Fibroblast of peridontal ligament (primary cell): ENCODE measurements around the gene METTL17.
"Not testable (repeated sequence)": the region's sequence is repeated elsewhere in the genome, so short reads cannot be mapped to it uniquely, and the experiment has no call there.

ENCODE experiments used
- DNase-seq: peaks from one replicate; pipeline ENCODE4 v3.0.0-alpha.2; 2010; ENCODE audit errors: extremely low read depth

The METTL17 gene

DNA sequence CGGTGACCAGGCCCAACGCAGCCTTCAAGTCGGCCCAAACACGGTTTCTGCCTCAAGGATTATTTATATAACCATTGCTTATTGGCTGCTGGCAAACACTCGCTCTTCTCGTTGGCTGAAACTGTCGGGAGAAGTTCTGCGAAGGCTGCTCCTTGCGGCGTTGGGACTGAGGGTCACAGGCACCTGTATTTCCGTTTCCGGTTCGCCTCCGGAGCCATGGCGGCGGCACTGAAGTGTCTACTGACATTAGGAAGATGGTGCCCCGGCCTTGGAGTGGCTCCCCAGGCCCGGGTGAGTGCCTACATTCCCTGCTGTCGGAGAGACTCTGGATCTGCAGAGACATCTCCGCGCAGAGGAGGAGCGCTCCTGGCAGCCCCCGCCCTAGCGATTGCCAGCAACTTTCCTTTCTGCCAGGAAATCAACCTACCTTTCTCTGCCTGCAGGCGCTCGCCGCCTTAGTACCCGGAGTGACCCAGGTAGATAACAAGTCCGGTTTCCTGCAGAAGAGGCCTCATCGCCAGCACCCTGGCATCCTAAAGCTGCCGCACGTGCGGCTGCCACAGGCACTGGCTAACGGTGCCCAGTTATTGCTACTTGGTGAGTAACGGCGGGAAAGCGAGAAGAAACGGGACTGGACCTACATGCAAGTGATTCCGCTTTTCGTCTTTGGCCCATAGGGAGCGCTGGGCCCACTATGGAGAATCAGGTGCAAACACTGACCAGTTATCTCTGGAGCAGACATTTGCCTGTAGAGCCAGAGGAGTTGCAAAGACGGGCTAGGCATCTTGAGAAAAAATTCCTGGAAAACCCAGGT, at the start of gene METTL17:
TSS of gene METTL17 (plus strand) at position 194 of the 814 bp plus-strand sequence. CDS start at position 217, 23 bp downstream.
- peak; percentile 97 for DNase-seq

DNA sequence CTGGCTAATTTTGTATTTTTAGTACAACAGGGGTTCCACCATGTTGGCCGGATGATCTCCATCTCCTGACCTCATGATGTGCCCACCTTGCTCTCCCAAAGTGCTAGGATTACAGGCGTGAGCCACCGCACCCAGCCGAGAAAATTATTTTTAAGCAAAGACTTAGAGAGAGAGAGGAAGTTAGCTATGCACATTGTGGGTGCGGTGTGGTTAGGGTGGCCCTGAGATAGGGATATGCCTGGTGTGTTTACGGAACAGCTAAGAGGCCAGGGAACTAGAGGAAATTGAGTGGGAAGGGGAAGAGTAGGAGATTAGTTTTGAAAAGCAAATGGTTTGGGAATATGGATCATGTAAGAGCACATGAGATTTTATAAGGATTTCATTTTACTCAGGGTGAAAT, 44.6 kb upstream of the METTL17 start:
- not testable (repeated sequence) for DNase-seq

DNA sequence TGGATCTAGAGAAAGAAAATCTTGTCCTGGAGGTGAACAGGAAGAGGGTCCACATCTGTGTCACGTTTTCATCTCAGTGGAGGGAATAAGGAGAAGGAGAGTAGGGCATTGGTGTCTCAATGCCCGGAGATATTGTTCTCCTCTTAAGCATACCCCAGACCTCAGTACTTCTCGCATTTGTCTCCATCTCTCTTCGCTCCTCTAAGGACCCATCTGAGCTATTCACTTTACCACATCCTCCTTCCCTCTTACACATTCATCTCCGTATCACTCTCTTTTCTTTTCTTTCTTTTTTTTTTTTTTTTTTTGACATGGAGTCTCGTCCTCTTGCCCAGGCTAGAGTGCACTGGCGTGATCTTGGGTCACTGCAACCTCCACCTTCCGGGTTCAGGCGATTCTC, 43.1 kb upstream of the METTL17 start:
- not testable (repeated sequence) for DNase-seq

DNA sequence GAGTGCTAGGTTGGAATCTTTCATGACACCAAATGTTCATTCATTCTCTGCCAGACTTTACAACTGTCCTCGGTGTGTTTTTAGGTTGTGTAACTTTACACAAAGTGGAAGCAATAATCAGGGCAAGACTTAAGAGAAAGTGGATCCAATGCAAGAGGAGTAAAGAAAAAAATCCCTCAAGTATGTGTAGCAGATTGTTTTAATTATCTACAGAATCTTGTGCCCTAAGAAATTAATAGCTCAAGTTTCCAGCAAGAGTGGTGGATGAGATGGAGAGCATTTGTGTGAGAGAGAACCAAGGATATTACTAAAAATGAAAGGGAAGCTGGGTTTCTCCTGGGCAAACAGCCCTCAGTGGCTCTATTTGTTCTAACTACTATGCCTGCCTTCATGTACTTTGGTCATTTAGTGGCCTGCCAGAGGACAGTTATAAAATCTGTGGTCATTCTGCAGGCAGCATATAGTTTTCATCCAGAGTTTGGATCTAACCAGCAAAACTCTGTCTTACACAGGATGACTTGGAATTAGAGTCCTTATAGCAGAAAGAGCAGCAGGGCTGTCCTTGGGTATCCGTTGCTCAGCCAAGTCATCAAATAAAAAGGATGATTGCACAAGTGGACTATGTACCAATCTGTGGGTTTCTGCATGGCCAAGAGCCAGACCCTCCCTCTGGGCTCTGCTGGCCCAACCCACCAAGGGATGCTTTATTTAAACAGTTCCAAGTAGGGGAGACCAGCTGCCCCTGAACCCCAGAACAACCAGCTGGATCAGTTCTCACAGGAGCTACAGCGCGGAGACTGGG, 34.8 kb upstream of the METTL17 start, which contains the start of gene RNASE2:
TSS of gene RNASE2 (plus strand) at position 752 of the 802 bp plus-strand sequence. CDS start 285 bp downstream, outside the sequence.
- peak; percentile 50 for DNase-seq

DNA sequence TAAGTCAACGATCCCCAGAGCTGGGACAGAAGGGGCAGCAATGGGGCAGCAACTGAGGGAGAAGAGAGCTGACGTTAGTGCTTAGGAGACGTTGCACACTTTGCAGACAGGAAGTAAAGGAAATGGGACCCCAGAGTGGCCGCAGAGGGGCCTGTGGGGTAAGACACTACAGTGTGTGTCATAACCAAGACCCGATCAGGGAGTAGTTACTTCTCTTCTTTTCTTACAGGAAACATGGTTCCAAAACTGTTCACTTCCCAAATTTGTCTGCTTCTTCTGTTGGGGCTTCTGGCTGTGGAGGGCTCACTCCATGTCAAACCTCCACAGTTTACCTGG, 34.3 kb upstream of the METTL17 start:
- DNase-seq, result not testable (repeated sequence)

GRCh38 chr14:20956376-20956976, 33.3 kb upstream of the METTL17 start:
- DNase-seq, result no peak

GRCh38 chr14:20958946-20959345, 30.8 kb upstream of the METTL17 start:
- not testable (repeated sequence) for DNase-seq

GRCh38 chr14:20969336-20969735, 20.4 kb upstream of the METTL17 start:
- DNase-seq, result no peak

DNA sequence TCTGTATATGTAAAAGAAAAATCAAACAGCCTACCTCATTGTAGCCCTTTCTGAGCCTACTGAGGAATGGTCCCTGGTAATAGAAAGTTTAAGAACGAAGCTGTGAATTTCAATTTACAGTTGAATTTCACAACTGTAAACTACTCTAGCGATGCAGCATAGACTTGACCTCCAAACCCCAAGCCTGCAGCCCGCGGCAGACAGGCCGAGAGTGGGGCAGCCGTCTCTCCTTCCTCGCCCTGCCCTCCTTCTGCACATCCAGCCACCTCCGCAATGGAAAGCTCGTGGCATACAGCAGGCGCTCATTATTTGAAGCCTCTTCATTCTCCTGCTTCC, 19.2 kb upstream of the METTL17 start:
- DNase-seq, result no peak

DNA sequence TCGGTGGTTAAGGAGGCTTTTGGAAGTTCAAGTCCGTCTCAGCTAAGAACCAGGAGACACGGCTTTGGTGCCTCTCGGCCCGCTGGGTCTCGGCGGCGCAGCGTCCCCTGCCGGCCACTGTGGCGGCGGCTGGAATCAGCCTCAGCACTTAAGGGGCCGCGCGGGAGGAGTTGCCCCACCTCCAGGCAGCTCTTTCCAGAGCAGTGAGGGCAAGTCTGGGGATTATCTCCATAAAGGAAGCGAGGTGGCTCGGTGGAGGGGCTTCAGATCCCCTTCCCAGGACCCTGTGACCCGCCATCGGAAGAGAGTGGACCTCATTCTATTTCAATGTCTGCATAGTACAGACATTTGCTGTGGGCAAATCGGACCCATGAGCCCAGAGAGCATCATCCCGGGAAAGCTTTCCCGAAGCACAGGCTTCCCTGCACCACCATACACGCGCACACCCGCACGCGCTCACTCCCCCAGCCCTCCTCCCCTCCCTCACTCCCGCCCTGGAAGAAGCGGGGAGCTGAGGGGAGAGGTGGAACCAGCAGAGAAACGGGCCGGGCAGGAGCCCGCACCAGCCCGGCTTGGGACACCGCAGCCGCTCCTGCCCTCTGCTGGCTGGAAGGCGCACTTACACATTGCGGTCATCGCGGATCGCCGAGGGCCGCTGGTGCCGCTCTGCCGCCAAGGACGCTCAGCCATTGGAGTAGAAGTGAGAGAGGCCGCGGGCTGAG, 18.6 kb upstream of the METTL17 start:
- DNase-seq, result peak; percentile 80

GRCh38 chr14:20971705-20972021, 18.1 kb upstream of the METTL17 start:
- no peak for DNase-seq

DNA sequence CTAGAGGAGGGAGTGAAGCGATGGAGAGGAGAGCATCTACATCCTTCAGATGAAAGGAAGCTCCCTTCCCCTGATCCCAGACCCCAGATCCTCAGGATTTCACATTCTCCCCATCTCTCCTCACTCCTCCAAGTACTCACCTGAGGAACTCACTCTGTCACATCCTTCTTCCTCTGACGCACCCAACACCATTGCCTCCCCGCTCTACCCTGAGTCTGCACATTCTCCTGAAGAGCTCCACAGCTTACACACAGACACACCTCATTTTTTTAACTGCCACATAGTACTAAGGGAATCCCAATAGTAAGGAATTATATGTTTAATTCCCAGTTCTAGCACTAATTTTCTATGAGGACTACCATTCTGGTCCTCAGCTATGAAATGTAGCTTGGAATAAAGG, 16.3 kb upstream of the METTL17 start:
- DNase-seq, result no peak

GRCh38 chr14:20976291-20976690, 13.5 kb upstream of the METTL17 start:
- DNase-seq, result no peak

DNA sequence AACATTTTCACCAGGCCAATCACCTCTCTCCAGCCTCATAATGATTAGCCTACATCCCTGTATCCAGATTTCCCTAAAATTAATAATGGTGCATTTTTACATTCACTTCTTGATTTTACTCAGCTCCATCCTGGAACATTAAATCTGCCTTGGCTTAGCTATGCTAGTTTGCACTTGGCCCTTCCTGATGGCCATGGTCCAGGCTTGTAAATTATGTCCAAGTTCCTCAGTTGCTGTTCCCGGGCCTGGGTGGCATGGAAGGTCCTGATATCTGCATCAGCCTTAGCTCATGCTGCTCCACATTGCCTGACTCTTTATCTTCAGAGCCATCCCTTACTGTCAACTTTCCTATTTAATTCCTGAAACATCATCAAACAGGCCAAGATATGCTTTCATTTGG, 11.1 kb upstream of the METTL17 start:
- DNase-seq, result no peak

GRCh38 chr14:20980906-20981305, 8.9 kb upstream of the METTL17 start:
- DNase-seq, result no peak

GRCh38 chr14:20982646-20983369, 7.0 kb upstream of the METTL17 start:
- DNase-seq, result no peak

- not testable (repeated sequence) for DNase-seq
These were observed 4.1 kb upstream of the METTL17 start for GRCh38 chr14:20985650-20986049.

GRCh38 chr14:20986811-20987210, 3.0 kb upstream of the METTL17 start:
- peak; percentile 96 for DNase-seq

GRCh38 chr14:20988717-20989470, 886 bp upstream of the METTL17 start:
- no peak for DNase-seq

- no peak for DNase-seq
These were observed 351 bp upstream of the METTL17 start for GRCh38 chr14:20989471-20989786.

GRCh38 chr14:20996521-20996920, 6.7 kb downstream of the METTL17 start:
- DNase-seq, result no peak
